NCI-H128 (cell line): Measurements from ENCODE around the gene CDK5.
"Not testable (repeated sequence)": the region's sequence is repeated elsewhere in the genome, so short reads cannot be mapped to it uniquely, and the experiment has no call there.

ENCODE experiments used
- DNase-seq: peaks from one replicate; lab custom pipeline; 2025; ENCODE audit not compliant: unreplicated experiment; lab: John Stamatoyannopoulos, UW

CDK5 gene

GRCh38 chr7:151035902-151036301, 21.8 kb downstream of the CDK5 start:
- no peak for DNase-seq

- DNase-seq: no peak
Observed at GRCh38 chr7:151035026-151035717, 22.5 kb downstream of the CDK5 start.

- no peak for DNase-seq
Observed at GRCh38 chr7:151034312-151035025, 23.2 kb downstream of the CDK5 start.

GRCh38 chr7:151033864-151034249, 23.8 kb downstream of the CDK5 start:
- DNase-seq: no peak

- no peak for DNase-seq
Observed at GRCh38 chr7:151032936-151033863, 24.5 kb downstream of the CDK5 start.

GRCh38 chr7:151031011-151031410, 26.7 kb downstream of the CDK5 start:
- no peak for DNase-seq

GRCh38 chr7:151028948-151029501, 28.7 kb downstream of the CDK5 start:
- no peak for DNase-seq

GRCh38 chr7:151028131-151028947, 29.4 kb downstream of the CDK5 start, which contains the start of gene ABCB8:
Gene ABCB8, plus strand, starts transcription at chr7:151028450. Its CDS starts 66 bp downstream, at chr7:151028516.
- peak; percentile 97 for DNase-seq

- DNase-seq: not testable (repeated sequence)
Observed at GRCh38 chr7:151027728-151028130, 30.0 kb downstream of the CDK5 start.

GRCh38 chr7:151026771-151027727, 30.6 kb downstream of the CDK5 start:
- not testable (repeated sequence) for DNase-seq

- DNase-seq: no peak
Observed at GRCh38 chr7:151025924-151026671, 31.6 kb downstream of the CDK5 start.

- no peak for DNase-seq
Observed at GRCh38 chr7:151024435-151025056, 33.2 kb downstream of the CDK5 start, which contains the start of gene ATG9B. Gene ATG9B, minus strand, starts transcription at chr7:151024494. Its CDS starts 71 bp downstream, at chr7:151024423.

- DNase-seq: no peak
Observed at GRCh38 chr7:151023232-151023631, 34.5 kb downstream of the CDK5 start.

GRCh38 chr7:151020231-151020630, 37.5 kb downstream of the CDK5 start:
- DNase-seq: no peak

- no peak for DNase-seq
Observed at GRCh38 chr7:151019130-151019447, 38.6 kb downstream of the CDK5 start.

GRCh38 chr7:151018421-151019129, 39.1 kb downstream of the CDK5 start:
- peak; percentile 40 for DNase-seq

GRCh38 chr7:151017953-151018420, 39.7 kb downstream of the CDK5 start:
- peak; percentile 24 for DNase-seq
